ENCODE results near the gene AOC2.

The AOC2 gene, protein sequence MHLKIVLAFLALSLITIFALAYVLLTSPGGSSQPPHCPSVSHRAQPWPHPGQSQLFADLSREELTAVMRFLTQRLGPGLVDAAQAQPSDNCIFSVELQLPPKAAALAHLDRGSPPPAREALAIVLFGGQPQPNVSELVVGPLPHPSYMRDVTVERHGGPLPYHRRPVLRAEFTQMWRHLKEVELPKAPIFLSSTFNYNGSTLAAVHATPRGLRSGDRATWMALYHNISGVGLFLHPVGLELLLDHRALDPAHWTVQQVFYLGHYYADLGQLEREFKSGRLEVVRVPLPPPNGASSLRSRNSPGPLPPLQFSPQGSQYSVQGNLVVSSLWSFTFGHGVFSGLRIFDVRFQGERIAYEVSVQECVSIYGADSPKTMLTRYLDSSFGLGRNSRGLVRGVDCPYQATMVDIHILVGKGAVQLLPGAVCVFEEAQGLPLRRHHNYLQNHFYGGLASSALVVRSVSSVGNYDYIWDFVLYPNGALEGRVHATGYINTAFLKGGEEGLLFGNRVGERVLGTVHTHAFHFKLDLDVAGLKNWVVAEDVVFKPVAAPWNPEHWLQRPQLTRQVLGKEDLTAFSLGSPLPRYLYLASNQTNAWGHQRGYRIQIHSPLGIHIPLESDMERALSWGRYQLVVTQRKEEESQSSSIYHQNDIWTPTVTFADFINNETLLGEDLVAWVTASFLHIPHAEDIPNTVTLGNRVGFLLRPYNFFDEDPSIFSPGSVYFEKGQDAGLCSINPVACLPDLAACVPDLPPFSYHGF

GRCh38 chr17:42844271-42844670 lies at the start of gene AOC2:
Gene AOC2 (plus strand): TSS chr17:42844580. CDS start chr17:42844627, 47 bp downstream.
- no peak for DNase-seq

- no peak for DNase-seq
Measured at GRCh38 chr17:42795061-42795460, 49.3 kb upstream of the AOC2 start.

DNA sequence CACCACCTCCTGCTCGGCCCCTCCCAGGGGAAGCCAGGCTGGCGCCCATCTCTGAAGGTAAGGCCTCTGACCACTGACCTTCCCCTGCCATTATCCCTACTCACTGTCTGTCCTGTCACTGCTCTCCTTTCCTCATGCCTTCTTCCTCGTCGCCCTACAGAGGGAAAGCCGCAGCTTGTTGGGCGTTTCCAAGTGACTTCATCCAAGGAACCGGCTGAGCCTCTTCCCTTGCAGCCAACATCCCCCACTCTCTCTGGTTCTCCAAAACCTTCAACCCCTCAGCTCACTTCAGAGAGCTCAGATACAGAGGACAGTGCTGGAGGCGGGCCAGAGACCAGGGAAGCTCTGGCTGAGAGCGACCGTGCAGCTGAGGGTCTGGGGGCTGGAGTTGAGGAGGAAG lies 48.9 kb upstream of the AOC2 start:
- DNase-seq = no peak

GRCh38 chr17:42796066-42796758 lies 48.2 kb upstream of the AOC2 start:
- DNase-seq = no peak

DNA sequence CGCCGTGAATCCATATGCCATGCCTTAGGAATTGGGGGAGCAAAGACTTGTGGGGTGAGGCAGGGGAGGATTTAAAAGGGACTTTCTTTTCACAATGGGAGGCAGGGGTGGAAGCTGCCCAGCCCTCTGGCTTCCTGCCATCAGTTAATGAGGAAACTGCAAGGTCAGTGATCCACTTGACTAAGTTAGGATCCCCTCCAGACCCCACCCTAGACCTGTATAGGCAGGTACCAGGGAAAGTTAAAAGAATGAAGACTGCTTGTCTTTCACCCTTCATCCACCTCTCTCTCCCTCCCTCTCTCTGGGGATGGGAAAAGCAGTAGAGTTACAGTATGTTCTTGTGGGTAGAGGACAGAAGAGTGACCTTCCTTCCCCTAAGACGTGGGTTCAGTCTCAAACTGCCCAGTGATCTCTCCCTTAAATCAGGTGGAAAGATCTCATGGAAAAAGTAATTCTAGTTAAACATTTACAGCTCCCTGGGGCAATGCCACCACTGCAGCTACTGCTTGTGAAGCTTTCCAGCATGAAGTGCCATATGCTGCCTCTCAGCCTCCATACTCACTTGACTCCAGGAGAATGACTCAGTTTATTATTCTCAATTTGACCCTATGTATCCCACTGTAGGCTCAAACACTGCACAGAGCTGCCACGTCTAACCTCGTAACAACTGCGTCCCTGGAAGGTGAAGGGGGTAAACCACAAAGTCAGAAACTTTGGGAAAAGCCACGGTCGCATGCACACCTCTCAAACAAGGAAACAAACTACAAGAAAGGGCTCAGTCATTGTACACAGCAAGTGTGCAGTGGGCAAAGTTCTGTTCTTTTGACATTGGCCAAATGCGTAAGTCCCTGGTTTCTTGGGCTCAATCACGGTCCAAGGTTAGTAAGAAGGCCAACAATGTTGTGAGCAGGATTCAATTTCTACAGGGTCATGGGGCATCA lies 47.0 kb upstream of the AOC2 start:
- no peak for DNase-seq

DNA sequence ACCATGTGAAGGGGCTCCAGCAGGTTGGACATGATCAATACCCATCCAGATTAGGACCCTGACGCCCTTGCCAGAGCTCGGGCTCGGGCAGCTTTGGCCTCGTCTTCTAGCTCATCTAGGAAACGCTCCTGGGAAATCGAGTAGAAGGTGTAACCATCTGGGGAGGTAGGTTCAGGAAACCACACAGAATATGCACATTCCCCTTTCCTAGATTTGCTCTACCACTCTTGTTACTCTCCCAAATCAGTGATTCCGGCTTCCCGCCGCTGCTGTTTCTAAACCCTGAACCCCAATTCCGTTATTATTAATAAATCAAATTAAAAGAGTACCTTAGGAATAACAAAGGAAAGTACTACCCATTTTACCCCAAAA lies 46.4 kb upstream of the AOC2 start:
- no peak for DNase-seq

DNA sequence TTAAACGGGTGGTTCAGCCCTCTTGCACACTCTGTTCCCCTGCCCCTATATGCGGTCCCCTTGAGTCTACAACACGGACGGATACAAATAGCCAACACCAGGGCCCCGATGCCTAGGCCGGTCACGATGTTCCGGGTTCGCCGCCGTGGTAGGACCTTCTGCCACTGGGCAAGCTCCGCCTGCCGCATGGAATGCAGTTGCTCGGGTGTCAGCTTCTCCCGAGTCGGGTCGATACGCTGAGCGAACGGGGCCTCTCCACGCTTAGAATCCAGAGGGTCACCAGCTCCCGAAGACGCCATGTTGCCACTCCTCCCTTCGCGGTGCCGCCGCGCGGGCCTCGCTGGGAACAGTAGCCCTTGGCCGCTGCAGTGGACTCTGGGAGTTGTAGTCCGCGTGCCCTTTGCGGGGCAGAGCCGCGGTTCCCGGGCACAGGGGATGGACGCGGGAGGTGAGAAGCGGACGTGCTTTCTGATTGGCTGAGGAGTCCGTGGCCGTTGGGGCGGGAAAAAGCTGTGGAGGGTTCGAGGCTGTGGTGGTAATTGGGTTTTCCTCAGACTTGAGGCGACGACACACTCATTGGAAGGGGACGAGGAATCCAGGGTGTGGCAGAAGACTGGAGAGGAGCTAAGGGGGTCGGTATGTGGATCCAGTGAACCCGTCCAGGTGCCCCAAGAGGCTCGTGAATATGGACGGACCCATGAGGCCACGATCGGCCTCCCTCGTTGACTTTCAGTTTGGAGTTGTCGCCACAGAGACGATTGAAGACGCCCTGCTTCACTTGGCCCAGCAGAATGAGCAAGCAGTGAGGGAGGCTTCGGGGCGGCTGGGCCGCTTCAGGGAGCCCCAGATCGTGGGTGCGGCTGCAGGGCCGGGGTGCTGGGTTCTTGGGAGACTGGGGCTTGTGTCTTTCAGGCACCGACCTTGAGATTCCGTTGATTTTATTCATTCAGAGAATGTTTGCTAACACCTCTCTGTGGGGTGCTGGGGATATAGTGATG lies 45.7 kb upstream of the AOC2 start, which contains the start of the genes CNTD1 and COA3:
CNTD1 (plus strand) TSS at position 479 of the 998 bp plus-strand sequence; CDS start at position 686, 207 bp downstream.
COA3 (minus strand) TSS at position 322 of the 998 bp plus-strand sequence; CDS start at position 299, 23 bp downstream.
- DNase-seq = peak; percentile 96

DNA sequence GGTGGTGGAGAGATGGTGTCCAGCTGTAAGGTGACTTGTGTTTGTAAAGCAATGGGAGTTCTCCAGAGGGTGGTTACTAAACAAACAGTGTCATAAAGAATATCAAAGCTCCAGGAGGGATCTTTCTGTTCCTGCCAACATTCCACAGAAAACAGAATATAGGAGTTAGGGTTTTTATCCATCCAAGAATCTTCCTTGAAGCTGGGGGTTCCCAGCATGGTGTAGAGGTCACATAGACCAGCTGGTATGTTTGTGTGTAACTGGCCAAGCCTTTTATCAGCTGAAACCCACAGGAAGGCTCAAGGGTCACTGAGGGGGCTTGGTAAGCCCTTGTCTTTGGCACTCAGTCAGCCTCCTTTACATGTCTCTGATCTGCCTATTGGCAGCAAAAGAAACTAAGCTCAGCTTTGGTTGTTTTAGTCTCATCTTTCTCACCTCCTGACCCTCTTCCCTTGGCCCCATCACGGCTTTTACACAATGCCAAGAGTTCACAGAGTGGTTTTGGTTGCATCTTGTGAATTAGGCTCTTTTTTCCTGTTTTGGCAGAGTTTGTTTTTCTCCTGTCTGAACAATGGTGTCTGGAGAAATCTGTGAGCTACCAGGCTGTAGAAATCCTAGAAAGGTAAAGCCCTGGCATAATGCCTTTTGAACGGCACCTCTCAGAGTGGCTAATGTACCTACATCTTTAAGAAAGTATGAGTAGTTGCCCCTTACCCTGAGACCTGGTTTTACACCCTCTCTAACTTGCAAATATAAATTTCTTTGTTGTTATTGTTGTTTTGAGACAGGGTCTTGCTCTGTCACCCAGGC lies 41.1 kb upstream of the AOC2 start:
- no peak for DNase-seq

DNA sequence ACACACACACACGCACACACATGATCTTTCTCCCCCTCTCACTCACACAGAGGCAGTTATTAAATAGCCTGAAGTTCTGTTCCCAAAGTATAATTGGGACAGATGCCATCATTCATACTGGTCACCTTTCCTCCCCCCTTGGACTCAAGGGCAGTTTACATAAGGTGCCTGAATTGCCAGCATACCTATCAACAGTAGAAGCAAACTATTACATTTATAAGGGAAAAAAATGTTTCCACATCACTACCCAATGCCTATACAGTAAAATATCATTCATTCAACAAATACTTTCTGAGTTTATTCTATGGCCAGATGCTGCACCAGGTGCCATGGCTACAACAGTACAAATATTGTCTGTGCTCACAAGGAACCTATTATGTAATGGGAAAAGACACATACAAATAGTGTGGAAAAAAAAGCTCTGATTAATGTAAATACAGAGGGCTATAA lies 39.4 kb upstream of the AOC2 start:
- peak; percentile 16 for DNase-seq

DNA sequence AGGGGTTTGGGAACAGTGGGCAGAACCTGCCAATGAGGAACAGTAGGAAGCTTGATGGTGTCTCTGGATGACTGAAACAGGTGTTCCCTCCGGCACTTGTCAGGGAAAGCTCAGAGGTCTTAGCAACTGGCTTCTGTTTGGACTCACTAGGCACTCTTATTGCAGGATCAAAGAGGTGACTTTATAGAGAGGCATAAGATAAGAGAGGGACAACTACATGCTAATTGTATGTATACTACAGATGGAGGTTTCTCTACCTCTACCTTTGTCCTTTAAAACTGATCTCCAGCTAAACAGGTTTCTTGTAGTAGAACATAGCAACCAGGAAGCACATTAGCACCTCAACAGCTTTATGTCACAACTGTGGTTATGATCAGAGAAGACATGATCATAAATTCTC lies 38.1 kb upstream of the AOC2 start:
- no peak for DNase-seq

GRCh38 chr17:42809250-42809649 lies 35.1 kb upstream of the AOC2 start:
- DNase-seq = peak; percentile 19

- no peak for DNase-seq
Measured at GRCh38 chr17:42814633-42815399, 29.6 kb upstream of the AOC2 start.

DNA sequence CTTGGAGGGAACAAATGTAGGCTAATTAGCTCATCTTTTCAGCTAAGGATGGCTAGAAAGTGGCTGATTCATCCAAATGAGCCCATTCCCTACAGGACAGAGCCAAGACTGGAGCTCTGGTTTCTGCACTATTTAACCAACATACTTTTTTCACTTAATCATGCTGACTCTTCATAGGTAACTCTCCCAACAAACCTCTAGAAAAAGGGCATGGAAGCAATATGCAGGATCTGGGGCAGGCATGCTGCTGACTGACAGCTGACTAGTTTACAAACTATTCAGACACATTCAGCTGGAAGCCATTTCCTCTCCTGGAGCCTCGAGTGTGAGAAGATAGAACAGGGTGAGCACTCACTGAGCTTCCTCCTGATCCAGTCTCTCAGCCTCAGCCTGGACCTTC lies 26.5 kb upstream of the AOC2 start:
- DNase-seq = no peak

DNA sequence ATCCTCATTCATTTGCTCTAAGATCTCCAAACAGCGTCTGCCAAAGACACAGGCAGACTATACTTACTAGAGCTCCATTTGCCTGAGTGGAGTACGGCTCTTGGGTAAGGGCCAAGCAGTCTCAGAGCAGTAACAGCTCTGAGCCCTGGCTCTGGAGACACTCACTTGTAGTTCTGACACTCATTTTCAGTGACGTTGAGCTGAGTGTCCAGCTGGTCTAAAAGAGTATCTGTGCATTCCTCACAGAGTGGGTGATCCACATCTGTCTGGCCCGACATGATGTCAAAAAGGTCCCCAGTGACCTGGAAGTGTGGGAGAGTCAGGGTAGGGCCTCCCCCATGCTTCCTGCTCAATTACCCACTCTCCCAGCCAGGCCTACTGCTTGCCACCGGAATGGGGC lies 26.0 kb upstream of the AOC2 start:
- no peak for DNase-seq

DNA sequence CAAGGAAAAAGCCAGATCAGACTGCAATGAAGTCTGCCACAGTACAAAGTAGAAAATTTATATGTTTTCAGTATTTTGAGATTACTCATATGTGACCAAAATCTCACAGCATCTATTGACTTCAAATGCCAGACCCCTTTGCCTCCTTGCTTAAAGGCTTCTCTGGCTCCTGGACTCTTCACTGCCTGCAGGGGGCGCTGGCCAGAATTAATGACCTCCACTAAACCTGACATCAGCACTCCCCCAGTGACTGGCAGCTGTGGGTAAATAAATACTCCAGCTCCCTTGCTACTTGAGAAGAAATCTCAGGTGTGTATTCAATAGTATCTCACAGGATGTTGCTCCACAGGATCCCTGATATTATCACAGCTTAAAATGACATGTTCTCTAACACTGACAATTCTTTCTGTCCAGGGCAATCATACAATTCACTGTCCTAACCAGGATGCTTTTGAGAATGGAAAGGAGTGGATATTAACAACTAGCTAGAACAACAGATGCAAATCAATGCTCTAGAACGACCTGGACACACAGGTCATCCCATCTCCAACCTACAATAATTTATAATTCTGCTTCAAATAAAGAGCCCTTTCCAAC lies 24.3 kb upstream of the AOC2 start:
- peak; percentile 89 for DNase-seq

GRCh38 chr17:42821176-42821575 lies 23.2 kb upstream of the AOC2 start:
- DNase-seq = no peak

- DNase-seq = no peak
Measured at GRCh38 chr17:42827472-42827871, 16.9 kb upstream of the AOC2 start.

DNA sequence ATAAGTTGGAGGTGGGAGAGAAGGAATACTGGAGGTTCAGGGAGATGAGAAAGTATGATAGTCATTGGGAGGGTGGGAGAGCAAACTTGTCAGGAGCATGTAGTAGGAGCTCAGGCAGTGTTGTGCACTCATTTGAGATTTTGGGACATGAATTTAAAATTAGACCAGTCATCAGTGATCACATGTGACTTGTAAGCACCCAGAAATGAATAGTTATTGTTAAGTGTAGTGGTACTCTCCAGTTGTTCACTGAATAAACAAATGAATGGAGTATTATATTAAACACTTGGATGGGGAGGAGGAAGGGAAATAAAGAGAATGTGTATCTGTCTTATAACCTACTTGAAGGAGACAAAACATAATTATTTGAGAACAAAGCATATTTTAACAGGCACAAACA lies 13.4 kb upstream of the AOC2 start:
- DNase-seq = no peak

Measured in islet precursor cell (in vitro differentiated cells).